AG04450 (cell line): ENCODE data around the gene MTMR3. TPM values are rescaled to one million over a fixed set of nuclear protein-coding genes. Genes with fewer than 3 reads are reported as not detected.

ENCODE experiments used
- CTCF ChIA-PET: fragments of 300-600, 350-600 bp; formaldehyde crosslinking; extraction: SDS; loops from one replicate; lab custom pipeline; 2022; ENCODE audit warnings: antibody characterized with exemption, inconsistent platforms; lab: Charles Lee
- POLR2A ChIA-PET: fragments of 350-600 bp; formaldehyde crosslinking; extraction: SDS; loops from one replicate; lab custom pipeline; 2021; ENCODE audit warnings: antibody characterized with exemption, inconsistent platforms; lab: Yijun Ruan, JAX
- DNase-seq: peaks from one replicate; pipeline ENCODE4 v3.0.0-alpha.2; 2011; ENCODE audit warnings: low read depth, low spot score
- H3K27ac ChIP-seq: one replicate; pipeline ENCODE4 v1.5.1; 2012; ENCODE audit warnings: low read depth, low read length, control low read depth
- H3K27me3 ChIP-seq: one replicate; pipeline ENCODE4 v1.6.0; 2012; ENCODE audit warnings: low read length; ENCODE audit not compliant: control insufficient read depth, insufficient read depth
- H3K4me3 ChIP-seq: 2 replicates; pipeline ENCODE4 v1.5.1; 2011; ENCODE audit warnings: mild to moderate bottlenecking, low read depth, low read length, control low read depth
- H3K9me3 ChIP-seq: 2 replicates; pipeline ENCODE4 v1.5.1; 2012; ENCODE audit warnings: low read length; ENCODE audit not compliant: control insufficient read depth, insufficient read depth
- polyA plus RNA-seq: library from polyadenylated mRNA; depleted of rRNA; stranded (reverse); fragments of >200 nt; gene quantifications from 2 replicates; pipeline ENCODE4 v1.2.3, GENCODE V29; 2011
- TF ChIP-seq, protein P1 (sequence below): IDR thresholded peaks from 2 replicates; pipeline ENCODE4 v1.5.1; 2011; ENCODE audit warnings: low read depth, low read length, control low read depth, inconsistent platforms

Gene MTMR3
- polyA plus RNA-seq, 1 experiment = 27.8 TPM

DNA sequence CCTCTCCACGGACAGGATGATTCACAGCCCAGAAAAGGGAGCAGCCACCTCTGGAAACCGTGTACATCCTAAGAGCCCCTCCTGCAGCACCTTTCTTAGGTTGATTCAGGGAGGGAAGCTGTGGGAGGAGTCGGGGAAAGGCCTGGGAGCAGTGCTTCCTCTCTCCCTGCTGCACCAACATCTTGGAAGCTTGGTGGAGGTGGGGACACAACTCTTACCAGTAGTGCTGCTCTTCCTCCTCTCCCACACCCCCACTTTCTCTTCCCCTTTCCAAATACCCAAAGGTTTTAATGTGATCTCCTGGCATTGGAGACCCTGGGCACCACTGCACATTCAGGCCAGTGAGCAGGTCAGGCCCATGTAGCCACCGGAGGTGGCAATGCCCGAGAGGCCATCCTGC is 150.9 kb downstream of the MTMR3 start:
- CTCF ChIA-PET = interaction anchor here (0.7 kb wide), 1 partner anchor 28 kb away, joined by 4 read pairs; no protein-coding TSS in a partner anchor
- POLR2A ChIA-PET = no interaction called here
- no peaks in the 10 kb centered on the region for H3K9me3 ChIP-seq
- no peaks in the 10 kb centered on the region for H3K27me3 ChIP-seq
- H3K4me3 ChIP-seq = no peak overlapping the region
- DNase-seq = no peak
- no peak overlapping the region for H3K27ac ChIP-seq
- TF ChIP-seq, protein P1, sequence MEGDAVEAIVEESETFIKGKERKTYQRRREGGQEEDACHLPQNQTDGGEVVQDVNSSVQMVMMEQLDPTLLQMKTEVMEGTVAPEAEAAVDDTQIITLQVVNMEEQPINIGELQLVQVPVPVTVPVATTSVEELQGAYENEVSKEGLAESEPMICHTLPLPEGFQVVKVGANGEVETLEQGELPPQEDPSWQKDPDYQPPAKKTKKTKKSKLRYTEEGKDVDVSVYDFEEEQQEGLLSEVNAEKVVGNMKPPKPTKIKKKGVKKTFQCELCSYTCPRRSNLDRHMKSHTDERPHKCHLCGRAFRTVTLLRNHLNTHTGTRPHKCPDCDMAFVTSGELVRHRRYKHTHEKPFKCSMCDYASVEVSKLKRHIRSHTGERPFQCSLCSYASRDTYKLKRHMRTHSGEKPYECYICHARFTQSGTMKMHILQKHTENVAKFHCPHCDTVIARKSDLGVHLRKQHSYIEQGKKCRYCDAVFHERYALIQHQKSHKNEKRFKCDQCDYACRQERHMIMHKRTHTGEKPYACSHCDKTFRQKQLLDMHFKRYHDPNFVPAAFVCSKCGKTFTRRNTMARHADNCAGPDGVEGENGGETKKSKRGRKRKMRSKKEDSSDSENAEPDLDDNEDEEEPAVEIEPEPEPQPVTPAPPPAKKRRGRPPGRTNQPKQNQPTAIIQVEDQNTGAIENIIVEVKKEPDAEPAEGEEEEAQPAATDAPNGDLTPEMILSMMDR = no peak

DNA sequence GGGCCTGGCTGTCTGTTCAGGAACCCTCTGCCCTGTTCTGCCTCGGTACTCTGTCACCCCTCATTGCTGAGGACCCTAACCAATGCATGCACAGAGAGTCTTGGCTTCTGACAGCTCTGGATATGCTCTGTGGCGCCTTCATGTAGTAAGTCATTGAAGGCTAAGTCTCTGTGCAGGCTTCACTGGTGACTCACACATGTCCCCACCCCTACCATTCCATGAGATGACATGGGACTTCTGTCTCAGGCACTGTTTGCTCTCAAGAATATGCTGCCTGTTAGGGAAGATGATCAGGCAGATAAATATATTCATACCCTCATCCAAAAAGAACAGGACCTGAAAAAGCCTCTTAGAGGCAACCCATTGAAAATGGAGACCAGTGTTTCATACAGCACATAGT is 153.7 kb downstream of the MTMR3 start:
- no peak for DNase-seq
- no peak overlapping the region for H3K4me3 ChIP-seq
- TF ChIP-seq, protein P1 = no peak
- H3K27me3 ChIP-seq = no peaks in the 10 kb centered on the region
- no peaks in the 10 kb centered on the region for H3K9me3 ChIP-seq
- H3K27ac ChIP-seq = no peak overlapping the region
- ChIA-PET CTCF (interaction anchor here (0.6 to 0.9 kb wide), 2 partner anchors 31 to 381 kb away, joined by 3 to 4 read pairs; no protein-coding TSS in a partner anchor), POLR2A (no interaction called here)

DNA sequence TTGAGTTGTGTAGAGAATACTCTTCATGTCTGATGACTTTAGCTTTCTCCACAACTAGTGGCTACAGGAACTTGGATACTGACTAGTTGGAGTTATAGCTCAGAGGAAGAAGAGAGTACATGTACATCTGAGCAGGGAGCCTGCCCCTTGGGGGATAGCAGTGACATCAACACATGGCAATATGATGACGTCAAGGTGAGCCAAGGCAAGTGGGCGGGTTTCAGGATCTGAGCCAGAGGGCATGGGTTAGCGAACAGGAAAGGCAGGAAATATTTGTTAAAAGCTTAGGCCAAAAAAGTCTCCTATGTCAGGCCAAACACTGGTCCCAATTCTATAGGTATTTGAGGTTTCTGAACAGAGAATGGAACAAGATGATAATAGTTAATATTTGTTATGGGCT is 155.2 kb downstream of the MTMR3 start:
- Histone ChIP-seq H3K9me3 (no peaks in the 10 kb centered on the region), H3K4me3 (no peak overlapping the region), H3K27me3 (no peaks in the 10 kb centered on the region), H3K27ac (no peak overlapping the region)
- ChIA-PET CTCF (no interaction called here), POLR2A (no interaction called here)
- TF ChIP-seq, protein P1 = no peak
- no peak for DNase-seq

DNA sequence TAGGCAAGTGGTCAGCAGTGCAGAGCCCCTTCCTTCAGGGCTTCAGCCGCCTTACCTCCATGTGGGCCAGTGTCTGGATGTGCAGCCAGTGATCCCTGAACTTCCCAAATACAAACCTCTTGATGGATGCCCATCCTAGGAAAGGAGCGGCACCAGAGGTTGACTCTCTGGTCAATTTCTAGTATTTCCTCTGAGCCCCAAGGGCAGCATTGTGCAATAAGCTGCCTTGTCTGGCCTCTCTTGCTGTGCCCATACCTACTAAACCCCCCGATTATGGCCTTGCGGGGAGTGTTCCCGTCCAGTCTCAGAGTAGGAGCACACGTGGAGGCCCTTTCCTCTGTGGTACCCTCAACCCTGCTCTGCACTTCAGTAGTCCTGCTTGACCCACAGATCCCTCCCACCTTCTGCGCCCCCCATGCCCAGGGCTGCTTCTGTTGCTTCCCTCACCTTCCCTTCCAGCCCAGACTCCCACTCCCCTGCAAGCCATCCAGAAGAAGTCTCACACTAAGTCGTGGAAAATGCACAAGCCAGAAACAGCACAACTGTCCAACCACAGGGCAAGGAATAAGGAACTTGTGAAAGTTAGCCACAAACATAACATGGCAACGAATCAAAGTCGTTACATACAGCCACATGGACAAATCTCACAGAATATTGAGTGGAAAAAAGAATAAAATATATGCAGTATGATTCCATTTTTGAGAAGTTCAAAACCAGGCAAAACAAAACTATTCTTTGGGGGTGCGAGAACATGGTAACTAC is 157.7 kb downstream of the MTMR3 start:
- Histone ChIP-seq H3K9me3 (no peaks in the 10 kb centered on the region), H3K27ac (peak overlapping the region; percentile 21), H3K4me3 (no peak overlapping the region), H3K27me3 (no peaks in the 10 kb centered on the region)
- DNase-seq = no peak
- ChIA-PET CTCF (no interaction called here), POLR2A (no interaction called here)
- TF ChIP-seq, protein P1 = no peak

DNA sequence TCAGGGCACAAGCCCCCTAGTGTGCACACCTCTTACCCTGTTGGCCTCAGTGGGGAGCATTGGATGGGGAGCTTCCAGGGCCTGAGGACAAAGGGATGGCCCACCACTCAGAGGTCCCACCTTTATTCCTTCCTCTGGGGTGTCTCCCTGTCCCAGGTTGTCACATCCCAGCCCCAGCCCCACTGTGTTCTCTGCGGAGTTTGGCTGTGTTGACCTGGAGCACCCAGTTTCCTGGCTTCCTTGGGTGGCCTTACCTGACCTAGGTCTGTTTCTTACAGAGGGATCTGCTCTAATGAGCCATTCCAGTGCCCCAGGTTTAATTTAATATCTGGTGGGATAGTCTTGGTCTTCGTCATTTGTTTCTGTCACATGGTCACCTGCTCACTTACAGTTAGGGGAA is 158.5 kb downstream of the MTMR3 start:
- H3K27ac ChIP-seq = no peak overlapping the region
- POLR2A ChIA-PET = no interaction called here
- peaks cover 7% of the 10 kb centered on the region; the same call in 1 of the 2 replicates for H3K9me3 ChIP-seq
- no peak for DNase-seq
- H3K27me3 ChIP-seq = no peaks in the 10 kb centered on the region
- CTCF ChIA-PET = no interaction called here
- TF ChIP-seq, protein P1 = no peak
- H3K4me3 ChIP-seq = no peak overlapping the region
